Endodermal cell (in vitro differentiated cells): ENCODE measurements around the gene COPB1. TPM values are rescaled to one million over a fixed set of nuclear protein-coding genes. Genes with fewer than 3 reads are reported as not detected.

Experiments
- DNase-seq: peaks from one replicate; pipeline ENCODE4 v3.0.0-alpha.2; 2017
- H3K27ac ChIP-seq: 2 replicates; pipeline ENCODE4 v1.5.1; 2013; ENCODE audit warnings: mild to moderate bottlenecking, low read depth, low read length, moderate library complexity
- H3K27me3 ChIP-seq: 2 replicates; pipeline ENCODE4 v1.6.1; 2013; ENCODE audit warnings: mild to moderate bottlenecking, low read length, moderate library complexity; ENCODE audit not compliant: insufficient read depth, control insufficient read depth, poor library complexity, severe bottlenecking
- H3K36me3 ChIP-seq: 2 replicates; pipeline ENCODE4 v1.7.0; 2013; ENCODE audit warnings: mild to moderate bottlenecking, low read length, moderate library complexity; ENCODE audit not compliant: control insufficient read depth, insufficient read depth
- H3K4me1 ChIP-seq: one replicate; pipeline ENCODE4 v1.7.0; 2013; ENCODE audit warnings: low read length; ENCODE audit not compliant: control insufficient read depth, insufficient read depth
- H3K4me3 ChIP-seq: 2 replicates; pipeline ENCODE4 v1.5.1; 2013; ENCODE audit warnings: mild to moderate bottlenecking, low read length, moderate library complexity
- H3K9ac ChIP-seq: 2 replicates; pipeline ENCODE4 v1.6.1; 2013; ENCODE audit warnings: mild to moderate bottlenecking, low read length, moderate library complexity; ENCODE audit not compliant: poor library complexity, severe bottlenecking; ENCODE audit errors: extremely low read depth
- H3K9me3 ChIP-seq: 2 replicates; pipeline ENCODE4 v1.6.1; 2013; ENCODE audit warnings: mild to moderate bottlenecking, low read length, moderate library complexity; ENCODE audit not compliant: control insufficient read depth
- H3K27ac Mint-ChIP-seq: 2 replicates; pipeline ENCODE4 v1.8.0; 2020; ENCODE audit warnings: mixed read lengths
- H3K27me3 Mint-ChIP-seq: 2 replicates; pipeline ENCODE4 v1.8.0; 2021; ENCODE audit warnings: mild to moderate bottlenecking, mixed read lengths; ENCODE audit not compliant: insufficient read depth
- H3K36me3 Mint-ChIP-seq: 2 replicates; pipeline ENCODE4 v1.8.0; 2020; ENCODE audit warnings: low read depth, mixed read lengths
- H3K4me1 Mint-ChIP-seq: 2 replicates; pipeline ENCODE4 v1.8.0; 2020; ENCODE audit warnings: mixed read lengths
- H3K4me3 Mint-ChIP-seq: 2 replicates; pipeline ENCODE4 v1.8.0; 2020; ENCODE audit warnings: mild to moderate bottlenecking, moderate library complexity, mixed read lengths
- H3K9me3 Mint-ChIP-seq: 2 replicates; pipeline ENCODE4 v1.8.0; 2020; ENCODE audit warnings: mild to moderate bottlenecking, mixed read lengths
- WGBS, 2 experiments: methylation state at CpG; one replicate each; pipeline versions ENCODE4 v1.1.5 to v1.1.7; 2013; ENCODE audit warnings: missing lambda C conversion rate in 2 of 2, mixed read lengths in 1 of 2; ENCODE audit not compliant: insufficient coverage in 1 of 2, insufficient read length in 1 of 2; 5-methylcytosine and 5-hydroxymethylcytosine counted together
- total RNA-seq, 2 donors: library from RNA; stranded (reverse); fragmentation: NEBNext Ultra II Directional in 1 of 2; extraction: Animal tissue kit (Norgen Biotek cat#: 25700) in 1 of 2; gene quantifications; 2 replicates in 1 of 2; 3 replicates in 1 of 2; pipeline ENCODE4 v1.2.1, GENCODE V29; 2021
- TF ChIP-seq, protein P1 (sequence below): fragments of 200-600 bp; sonication (generic); conservative IDR thresholded peaks from 2 replicates; pipeline ENCODE4 v1.5.0; 2021; ENCODE audit warnings: antibody characterized with exemption, mild to moderate bottlenecking

Gene COPB1
- total RNA-seq, 2 donors from 2014 or later = 91.3 to 116 TPM

DNA sequence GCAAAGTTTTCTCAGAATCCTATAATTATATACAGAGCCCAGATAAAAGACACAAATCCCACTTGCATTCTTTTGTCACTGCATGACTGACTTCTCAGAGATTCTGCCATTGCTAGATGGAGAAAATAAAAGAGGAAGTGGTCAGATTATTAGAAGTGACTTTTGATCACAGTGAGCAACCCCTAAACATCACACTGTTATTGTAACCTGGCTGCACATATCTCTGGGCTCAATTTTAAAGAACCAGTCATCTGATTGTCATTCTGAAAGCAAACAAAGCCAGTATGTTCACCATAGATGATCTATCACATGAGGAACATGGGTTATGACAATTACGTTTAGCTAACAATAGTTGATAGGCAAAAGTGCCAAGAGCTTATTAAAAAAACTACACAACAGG, 47.8 kb downstream of the COPB1 start:
- no peak overlapping the region for H3K4me3 ChIP-seq
- H3K27ac Mint-ChIP-seq = no peak overlapping the region
- no peaks in the 10 kb centered on the region for H3K4me1 Mint-ChIP-seq
- no peak overlapping the region for H3K27ac ChIP-seq
- TF ChIP-seq, protein P1, sequence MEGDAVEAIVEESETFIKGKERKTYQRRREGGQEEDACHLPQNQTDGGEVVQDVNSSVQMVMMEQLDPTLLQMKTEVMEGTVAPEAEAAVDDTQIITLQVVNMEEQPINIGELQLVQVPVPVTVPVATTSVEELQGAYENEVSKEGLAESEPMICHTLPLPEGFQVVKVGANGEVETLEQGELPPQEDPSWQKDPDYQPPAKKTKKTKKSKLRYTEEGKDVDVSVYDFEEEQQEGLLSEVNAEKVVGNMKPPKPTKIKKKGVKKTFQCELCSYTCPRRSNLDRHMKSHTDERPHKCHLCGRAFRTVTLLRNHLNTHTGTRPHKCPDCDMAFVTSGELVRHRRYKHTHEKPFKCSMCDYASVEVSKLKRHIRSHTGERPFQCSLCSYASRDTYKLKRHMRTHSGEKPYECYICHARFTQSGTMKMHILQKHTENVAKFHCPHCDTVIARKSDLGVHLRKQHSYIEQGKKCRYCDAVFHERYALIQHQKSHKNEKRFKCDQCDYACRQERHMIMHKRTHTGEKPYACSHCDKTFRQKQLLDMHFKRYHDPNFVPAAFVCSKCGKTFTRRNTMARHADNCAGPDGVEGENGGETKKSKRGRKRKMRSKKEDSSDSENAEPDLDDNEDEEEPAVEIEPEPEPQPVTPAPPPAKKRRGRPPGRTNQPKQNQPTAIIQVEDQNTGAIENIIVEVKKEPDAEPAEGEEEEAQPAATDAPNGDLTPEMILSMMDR = no peak
- no peaks in the 10 kb centered on the region for H3K9me3 ChIP-seq
- no peak overlapping the region for H3K9ac ChIP-seq
- H3K4me3 Mint-ChIP-seq = no peak overlapping the region
- 96 to 100% methylated on average over 1 of the region's 1 CpG for WGBS, 2 experiments
- H3K36me3 ChIP-seq = peaks cover 17% of the 10 kb centered on the region
- H3K27me3 ChIP-seq = no peaks in the 10 kb centered on the region
- DNase-seq = no peak
- no peaks in the 10 kb centered on the region for H3K9me3 Mint-ChIP-seq
- H3K4me1 ChIP-seq = no peaks in the 10 kb centered on the region
- peaks cover 14% of the 10 kb centered on the region for H3K36me3 Mint-ChIP-seq
- H3K27me3 Mint-ChIP-seq = no peaks in the 10 kb centered on the region

- Histone ChIP-seq H3K27ac (no peak overlapping the region), H3K9ac (no peak overlapping the region), H3K4me3 (no peak overlapping the region), H3K36me3 (peaks cover 11% of the 10 kb centered on the region), H3K4me1 (no peaks in the 10 kb centered on the region), H3K27me3 (no peaks in the 10 kb centered on the region), H3K9me3 (no peaks in the 10 kb centered on the region)
- Mint-ChIP-seq H3K9me3 (no peaks in the 10 kb centered on the region), H3K27ac (no peak overlapping the region), H3K36me3 (peaks cover 8% of the 10 kb centered on the region), H3K4me3 (no peak overlapping the region), H3K4me1 (no peaks in the 10 kb centered on the region), H3K27me3 (no peaks in the 10 kb centered on the region)
- DNase-seq = no peak
- TF ChIP-seq, protein P1 = no peak
- 97 to 100% methylated on average over 1 of the region's 1 CpG for WGBS, 2 experiments
These were observed 50.3 kb downstream of the COPB1 start for GRCh38 chr11:14449302-14449714.

GRCh38 chr11:14448240-14448639, 51.4 kb downstream of the COPB1 start:
- Mint-ChIP-seq H3K27ac (no peak overlapping the region), H3K9me3 (no peaks in the 10 kb centered on the region), H3K4me1 (peaks cover 7% of the 10 kb centered on the region), H3K36me3 (peaks cover 8% of the 10 kb centered on the region), H3K4me3 (no peak overlapping the region), H3K27me3 (no peaks in the 10 kb centered on the region)
- WGBS, 2 experiments = 84 to 100% methylated on average over 1 of the region's 1 CpG
- Histone ChIP-seq H3K9ac (no peak overlapping the region), H3K4me3 (no peak overlapping the region), H3K4me1 (no peaks in the 10 kb centered on the region), H3K27ac (no peak overlapping the region), H3K36me3 (peaks cover 11% of the 10 kb centered on the region), H3K27me3 (no peaks in the 10 kb centered on the region), H3K9me3 (no peaks in the 10 kb centered on the region)
- TF ChIP-seq, protein P1 = no peak
- no peak for DNase-seq
